Prostate gland (tissue), 2 donors: ENCODE measurements around the gene CHERP.

Experiments used
- CTCF ChIP-seq, 4 experiments: fragments of 200-600 bp in 2 of 4; fragments of 450-650 bp in 2 of 4; sonication (generic) in 2 of 4; IDR thresholded peaks; 1 replicate in 3 of 4; 2 replicates in 1 of 4; pipeline ENCODE4 v1.5.1; 2016 to 2019; ENCODE audit warnings: antibody characterized with exemption in 4 of 4, mild to moderate bottlenecking in 2 of 4, moderate library complexity in 2 of 4
- POLR2A ChIP-seq: fragments of 450-650 bp; IDR thresholded peaks from one replicate; pipeline ENCODE4 v1.6.1; 2016; ENCODE audit warnings: antibody characterized with exemption, mild to moderate bottlenecking

- TF ChIP-seq POLR2A (no peak), CTCF (IDR thresholded peaks at IDR 0.05) (no peak)
These were observed 21.1 kb downstream of the CHERP start for GRCh38 chr19:16520986-16521624.
